GM13976 (cell line): ENCODE results near the gene ZCCHC7.

ENCODE experiments used
- DNase-seq: peaks from one replicate; pipeline ENCODE4 v3.0.0; 2012; ENCODE audit warnings: low spot score
- in situ Hi-C: fragments of 300-500 bp; cut with MboI; formaldehyde crosslinking; loops from one replicate; pipeline ENCODE4 v1.12.0; 2022; ENCODE audit warnings: low sequenced_read_pairs, mixed read lengths, inconsistent platforms; ENCODE audit not compliant: unreplicated experiment
- TF ChIP-seq, protein P1 (sequence below): IDR thresholded peaks from 2 replicates; pipeline ENCODE4 v1.5.1; 2012; ENCODE audit warnings: borderline replicate concordance, mild to moderate bottlenecking; ENCODE audit not compliant: insufficient read depth; ENCODE audit errors: extremely low read depth, missing control alignments, control extremely low read depth

Gene ZCCHC7

DNA sequence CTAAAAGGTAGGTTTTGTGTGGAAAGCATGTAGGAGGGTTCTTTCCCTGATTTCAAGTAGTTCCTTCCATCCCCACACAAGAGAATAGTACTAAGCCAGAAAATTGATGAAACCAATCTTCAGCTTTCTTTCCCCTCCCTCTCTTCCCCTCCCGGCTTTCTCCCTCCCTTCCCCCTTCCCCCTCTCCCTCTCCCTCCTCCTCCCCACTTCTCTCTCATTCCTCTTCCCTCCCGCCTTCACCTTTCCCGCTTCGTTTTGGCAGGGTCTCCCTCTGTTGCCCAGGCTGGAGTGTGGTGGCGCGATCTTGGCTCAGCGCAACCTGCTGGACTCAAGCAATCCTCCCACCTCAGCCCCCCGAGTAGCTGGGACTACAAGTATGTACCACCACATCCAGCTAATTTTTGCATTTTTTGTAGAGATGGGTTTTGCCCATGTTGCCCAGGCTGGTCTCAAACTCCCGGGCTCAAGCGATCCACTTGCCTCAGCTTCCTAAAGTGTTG is 85.8 kb downstream of the ZCCHC7 start:
- no peak for DNase-seq
- in situ Hi-C loops = no loop called here
- TF ChIP-seq, protein P1, sequence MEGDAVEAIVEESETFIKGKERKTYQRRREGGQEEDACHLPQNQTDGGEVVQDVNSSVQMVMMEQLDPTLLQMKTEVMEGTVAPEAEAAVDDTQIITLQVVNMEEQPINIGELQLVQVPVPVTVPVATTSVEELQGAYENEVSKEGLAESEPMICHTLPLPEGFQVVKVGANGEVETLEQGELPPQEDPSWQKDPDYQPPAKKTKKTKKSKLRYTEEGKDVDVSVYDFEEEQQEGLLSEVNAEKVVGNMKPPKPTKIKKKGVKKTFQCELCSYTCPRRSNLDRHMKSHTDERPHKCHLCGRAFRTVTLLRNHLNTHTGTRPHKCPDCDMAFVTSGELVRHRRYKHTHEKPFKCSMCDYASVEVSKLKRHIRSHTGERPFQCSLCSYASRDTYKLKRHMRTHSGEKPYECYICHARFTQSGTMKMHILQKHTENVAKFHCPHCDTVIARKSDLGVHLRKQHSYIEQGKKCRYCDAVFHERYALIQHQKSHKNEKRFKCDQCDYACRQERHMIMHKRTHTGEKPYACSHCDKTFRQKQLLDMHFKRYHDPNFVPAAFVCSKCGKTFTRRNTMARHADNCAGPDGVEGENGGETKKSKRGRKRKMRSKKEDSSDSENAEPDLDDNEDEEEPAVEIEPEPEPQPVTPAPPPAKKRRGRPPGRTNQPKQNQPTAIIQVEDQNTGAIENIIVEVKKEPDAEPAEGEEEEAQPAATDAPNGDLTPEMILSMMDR = no peak

- in situ Hi-C loops = no loop called here
- no peak for DNase-seq
- TF ChIP-seq, protein P1 = no peak
These were observed 89.3 kb downstream of the ZCCHC7 start for GRCh38 chr9:37209431-37210386.

- DNase-seq = no peak
- in situ Hi-C loops = no loop called here
- TF ChIP-seq, protein P1 = no peak
These were observed 90.6 kb downstream of the ZCCHC7 start for GRCh38 chr9:37210737-37211523.

DNA sequence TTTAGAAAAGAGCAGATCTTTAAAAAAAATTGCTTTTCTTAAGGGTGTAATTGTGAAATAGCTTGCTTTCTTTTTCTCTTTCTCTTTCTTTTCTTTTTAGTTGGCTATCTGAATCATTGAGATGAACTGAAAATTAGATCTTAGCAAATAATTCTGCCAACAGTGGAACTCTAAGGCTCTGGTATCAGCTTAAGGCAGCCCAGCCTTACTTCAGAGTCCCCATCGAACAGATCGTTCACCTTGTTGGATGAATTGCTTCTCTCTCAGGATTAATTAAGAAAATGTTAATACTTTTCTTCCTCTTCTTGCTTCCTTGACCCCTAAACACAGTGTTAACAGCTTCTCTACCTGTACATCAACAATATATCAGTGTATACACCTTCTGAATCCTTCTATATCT is 92.1 kb downstream of the ZCCHC7 start:
- in situ Hi-C loops = no loop called here
- no peak for DNase-seq
- TF ChIP-seq, protein P1 = no peak

DNA sequence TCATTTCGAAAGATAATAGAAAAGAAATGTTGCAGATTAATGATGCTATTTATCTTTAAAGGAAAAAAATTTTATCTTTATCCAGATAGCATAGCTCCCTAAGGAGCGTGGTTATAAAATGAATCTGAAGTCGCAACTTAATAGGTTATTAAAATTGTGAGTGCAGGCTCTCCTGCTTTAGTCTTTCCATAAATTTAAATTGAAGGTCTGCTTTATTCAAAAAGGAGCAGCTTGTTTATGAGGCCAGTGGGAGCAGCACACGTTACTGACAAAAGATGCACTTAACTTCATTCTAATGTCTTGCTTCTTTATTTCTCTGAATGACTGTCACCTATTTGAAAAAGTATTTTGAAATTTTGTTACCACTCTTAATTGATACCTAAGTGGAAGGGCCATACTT is 95.0 kb downstream of the ZCCHC7 start:
- TF ChIP-seq, protein P1 = no peak
- in situ Hi-C loops = no loop called here
- no peak for DNase-seq

GRCh38 chr9:37215830-37216229 is 95.5 kb downstream of the ZCCHC7 start:
- TF ChIP-seq, protein P1 = no peak
- DNase-seq = no peak
- in situ Hi-C loops = no loop called here
